WERI-Rb-1 (cell line): ENCODE measurements around the gene KCNJ4.

Source experiments
- DNase-seq: peaks from one replicate; pipeline ENCODE4 v3.0.0-alpha.2; 2020
- H3K27ac ChIP-seq: fragments of 250-450 bp; sonication (Bioruptor Pico); 2 replicates; pipeline ENCODE4 v1.5.1; 2020; ENCODE audit warnings: mild to moderate bottlenecking, moderate library complexity
- H3K27me3 ChIP-seq: fragments of 250-450 bp; sonication (Bioruptor Pico); 2 replicates; pipeline ENCODE4 v1.5.1; 2021; ENCODE audit warnings: mild to moderate bottlenecking, low read depth, moderate library complexity; ENCODE audit not compliant: insufficient read depth, severe bottlenecking
- H3K36me3 ChIP-seq: fragments of 250-450 bp; sonication (Bioruptor Pico); 2 replicates; pipeline ENCODE4 v1.5.1; 2020; ENCODE audit warnings: mild to moderate bottlenecking, moderate library complexity
- H3K4me3 ChIP-seq: 2 replicates; pipeline ENCODE4 v1.5.1; 2011; ENCODE audit warnings: low read depth, mild to moderate bottlenecking, control low read depth, low read length
- H3K9me3 ChIP-seq: fragments of 250-450 bp; sonication (Bioruptor Pico); 2 replicates; pipeline ENCODE4 v1.5.1; 2021; ENCODE audit warnings: mild to moderate bottlenecking, moderate library complexity; ENCODE audit not compliant: severe bottlenecking
- CTCF ChIP-seq: IDR thresholded peaks from 2 replicates; pipeline ENCODE4 v1.5.1; 2011; ENCODE audit warnings: low read depth, mild to moderate bottlenecking, control low read depth, inconsistent platforms, low read length

The KCNJ4 gene

GRCh38 chr22:38487946-38488345, 32.9 kb upstream of the KCNJ4 start:
- Histone ChIP-seq H3K27me3 (no peaks in the 10 kb centered on the region), H3K4me3 (no peak overlapping the region), H3K9me3 (no peaks in the 10 kb centered on the region), H3K36me3 (peaks cover 94% of the 10 kb centered on the region), H3K27ac (no peak overlapping the region)
- DNase-seq: no peak
- no peak for TF ChIP-seq CTCF

DNA sequence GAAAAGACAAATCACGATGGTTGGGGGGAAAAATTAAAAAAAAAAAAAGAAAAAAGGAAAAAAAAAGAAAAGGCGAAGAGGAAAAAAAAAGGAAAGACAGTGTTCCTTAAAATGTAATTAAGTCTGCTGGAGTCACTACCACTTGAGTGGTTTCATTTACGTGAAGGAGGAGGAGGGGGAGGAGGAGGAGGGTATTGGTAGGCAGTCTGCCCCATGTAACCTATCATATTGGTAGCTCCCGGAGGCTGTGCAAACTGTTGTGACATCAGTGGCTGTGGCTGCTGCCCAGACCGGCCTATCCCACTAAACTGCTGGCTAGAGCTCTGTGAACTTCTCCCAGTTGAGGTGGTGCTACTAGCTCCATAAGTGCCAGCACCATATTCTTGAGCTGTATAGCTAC, 30.8 kb upstream of the KCNJ4 start:
- H3K9me3 ChIP-seq: no peaks in the 10 kb centered on the region
- H3K27ac ChIP-seq: no peak overlapping the region
- no peaks in the 10 kb centered on the region for H3K27me3 ChIP-seq
- DNase-seq: no peak
- peaks cover 96% of the 10 kb centered on the region for H3K36me3 ChIP-seq
- no peak for TF ChIP-seq CTCF
- no peak overlapping the region for H3K4me3 ChIP-seq

- no peak overlapping the region for H3K27ac ChIP-seq
- H3K4me3 ChIP-seq: no peak overlapping the region
- DNase-seq: no peak
- peaks cover 96% of the 10 kb centered on the region for H3K36me3 ChIP-seq
- no peaks in the 10 kb centered on the region for H3K27me3 ChIP-seq
- H3K9me3 ChIP-seq: no peaks in the 10 kb centered on the region
- no peak for TF ChIP-seq CTCF
These were observed 29.2 kb upstream of the KCNJ4 start for GRCh38 chr22:38484244-38484643.

- H3K27ac ChIP-seq: no peak overlapping the region
- no peaks in the 10 kb centered on the region for H3K27me3 ChIP-seq
- TF ChIP-seq CTCF: no peak
- H3K36me3 ChIP-seq: peaks cover 82% of the 10 kb centered on the region
- no peaks in the 10 kb centered on the region for H3K9me3 ChIP-seq
- no peak overlapping the region for H3K4me3 ChIP-seq
- no peak for DNase-seq
These were observed 27.8 kb upstream of the KCNJ4 start for GRCh38 chr22:38482662-38483308.

- no peak overlapping the region for H3K27ac ChIP-seq
- H3K36me3 ChIP-seq: peaks cover 74% of the 10 kb centered on the region
- no peaks in the 10 kb centered on the region for H3K27me3 ChIP-seq
- H3K4me3 ChIP-seq: no peak overlapping the region
- no peaks in the 10 kb centered on the region for H3K9me3 ChIP-seq
- DNase-seq: no peak
- no peak for TF ChIP-seq CTCF
These were observed 26.9 kb upstream of the KCNJ4 start for GRCh38 chr22:38481871-38482332.
